IMR-90 (cell line): Measurements from ENCODE around the gene MRPS5. TPM values are rescaled to one million over a fixed set of nuclear protein-coding genes. Genes with fewer than 3 reads are reported as not detected.

Experiments used
- ATAC-seq: fragments of 200-7000 bp; cut with Tn5 transposase; 2 replicates; pipeline ENCODE4 v1.9.1; 2020; ENCODE audit warnings: low read depth, mild to moderate bottlenecking, moderate library complexity
- BruUV-seq: library from RNA; stranded (reverse); fragments of 400-500 nt; replicated peaks from 2 replicates; lab custom pipeline; 2021; lab: Mats Ljungman, UMichigan
- CTCF ChIA-PET: fragments of 300-600 bp; formaldehyde crosslinking; extraction: SDS; loops from one replicate; lab custom pipeline; 2021; ENCODE audit warnings: antibody characterized with exemption; lab: Yijun Ruan, JAX
- POLR2A ChIA-PET: fragments of 300-600 bp; sonication (Branson Sonifier 250); formaldehyde crosslinking; loops from one replicate; lab custom pipeline; 2022; ENCODE audit warnings: antibody characterized with exemption; ENCODE audit not compliant: unreplicated experiment; lab: Charles Lee
- DNase-seq: peaks from one replicate; pipeline ENCODE4 v3.0.0; 2013
- H2AFZ ChIP-seq: replicated peaks from 2 replicates; pipeline ENCODE3; 2013; ENCODE audit warnings: low read length, mild to moderate bottlenecking; ENCODE audit not compliant: poor library complexity
- H2AK5ac ChIP-seq: 2 replicates; pipeline ENCODE4 v1.6.1; 2013; ENCODE audit warnings: low read depth, low read length, inconsistent platforms
- H2AK9ac ChIP-seq: replicated peaks from 2 replicates; pipeline ENCODE3; 2013; ENCODE audit warnings: mild to moderate bottlenecking, low read depth, low read length, moderate library complexity; ENCODE audit not compliant: poor library complexity
- H2BK120ac ChIP-seq: 2 replicates; pipeline ENCODE4 v1.6.1; 2013; ENCODE audit warnings: low read depth, low read length, inconsistent platforms
- H2BK15ac ChIP-seq: 3 replicates; pipeline ENCODE4 v1.6.1; 2013; ENCODE audit warnings: low read depth, low read length, inconsistent platforms
- H2BK20ac ChIP-seq: 2 replicates; pipeline ENCODE4 v1.6.1; 2013; ENCODE audit warnings: low read depth, mild to moderate bottlenecking, inconsistent platforms, low read length, moderate library complexity
- H2BK5ac ChIP-seq: 2 replicates; pipeline ENCODE4 v1.6.1; 2013; ENCODE audit warnings: mild to moderate bottlenecking, low read depth, low read length, inconsistent platforms; ENCODE audit not compliant: poor library complexity, severe bottlenecking
- H3K14ac ChIP-seq: replicated peaks from 2 replicates; pipeline ENCODE4 v1.6.1; 2013; ENCODE audit warnings: low read depth, low read length, inconsistent platforms
- H3K18ac ChIP-seq: 2 replicates; pipeline ENCODE4 v1.6.1; 2013; ENCODE audit warnings: low read depth, low read length, control low read depth
- H3K23ac ChIP-seq: 2 replicates; pipeline ENCODE4 v1.6.1; 2013; ENCODE audit warnings: low read depth, low read length, inconsistent platforms
- H3K27ac ChIP-seq: 2 replicates; pipeline ENCODE4 v1.5.1; 2013; ENCODE audit warnings: mild to moderate bottlenecking, control low read depth, low read length; ENCODE audit not compliant: insufficient read depth
- H3K27me3 ChIP-seq: 2 replicates; pipeline ENCODE4 v1.6.1; 2013; ENCODE audit warnings: low read length; ENCODE audit not compliant: control insufficient read depth, insufficient read depth
- H3K36me3 ChIP-seq: 2 replicates; pipeline ENCODE4 v1.6.1; 2013; ENCODE audit warnings: low read length, mixed read lengths; ENCODE audit not compliant: control insufficient read depth, insufficient read depth
- H3K4ac ChIP-seq: 2 replicates; pipeline ENCODE4 v1.6.1; 2013; ENCODE audit warnings: low read depth, low read length, inconsistent platforms
- H3K4me1 ChIP-seq: 2 replicates; pipeline ENCODE4 v1.6.1; 2013; ENCODE audit warnings: low read length, mixed read lengths; ENCODE audit not compliant: control insufficient read depth, insufficient read depth
- H3K4me2 ChIP-seq: 2 replicates; pipeline ENCODE4 v1.6.1; 2013; ENCODE audit warnings: low read depth, mild to moderate bottlenecking, control low read depth, low read length, moderate library complexity
- H3K4me3 ChIP-seq: 2 replicates; pipeline ENCODE4 v1.5.1; 2013; ENCODE audit warnings: low read depth, mild to moderate bottlenecking, control low read depth, low read length, moderate library complexity; ENCODE audit not compliant: insufficient read depth
- H3K56ac ChIP-seq: 2 replicates; pipeline ENCODE4 v1.6.1; 2013; ENCODE audit warnings: low read length, inconsistent platforms; ENCODE audit not compliant: insufficient read depth; ENCODE audit errors: extremely low read depth
- H3K79me1 ChIP-seq, 2 experiments: 2 replicates each; pipeline ENCODE4 v1.6.1; 2013; ENCODE audit warnings: low read length in 2 of 2, inconsistent platforms in 1 of 2, low read depth in 1 of 2
- H3K9ac ChIP-seq: 2 replicates; pipeline ENCODE4 v1.6.1; 2013; ENCODE audit warnings: low read depth, low read length, control low read depth
- H3K9me1 ChIP-seq: 2 replicates; pipeline ENCODE4 v1.6.1; 2013; ENCODE audit warnings: low read length, inconsistent platforms; ENCODE audit not compliant: insufficient read depth
- H3K9me3 ChIP-seq: 2 replicates; pipeline ENCODE4 v1.6.1; 2013; ENCODE audit warnings: low read length; ENCODE audit not compliant: control insufficient read depth, insufficient read depth
- H4K20me1 ChIP-seq: 2 replicates; pipeline ENCODE4 v1.6.1; 2013; ENCODE audit warnings: low read length, inconsistent platforms; ENCODE audit not compliant: insufficient read depth
- H4K5ac ChIP-seq: 2 replicates; pipeline ENCODE4 v1.6.1; 2013; ENCODE audit warnings: mild to moderate bottlenecking, low read depth, low read length, control low read depth
- H4K8ac ChIP-seq, 2 experiments: 2 replicates each; pipeline ENCODE4 v1.6.1; 2013; ENCODE audit warnings: low read depth in 2 of 2, low read length in 2 of 2, control low read depth in 1 of 2, inconsistent platforms in 1 of 2
- H4K91ac ChIP-seq: 2 replicates; pipeline ENCODE4 v1.6.1; 2013; ENCODE audit warnings: low read depth, low read length, inconsistent platforms; ENCODE audit not compliant: insufficient read depth
- CEBPB ChIP-seq: IDR thresholded peaks from 2 replicates; pipeline ENCODE4 v1.6.1; 2012; ENCODE audit warnings: low read depth, low read length, improper control_type of control experiment
- FOS ChIP-seq: fragments of 150-350 bp; IDR thresholded peaks from 2 replicates; pipeline ENCODE4 v1.6.1; 2016; ENCODE audit warnings: low read depth, low read length
- MAFK ChIP-seq: IDR thresholded peaks from 2 replicates; pipeline ENCODE4 v1.6.1; 2012; ENCODE audit warnings: low read depth, low read length, improper control_type of control experiment
- MAZ ChIP-seq: IDR thresholded peaks from 2 replicates; pipeline ENCODE4 v1.6.1; 2012; ENCODE audit warnings: low read depth, mild to moderate bottlenecking, low read length, improper control_type of control experiment, moderate library complexity, borderline replicate concordance
- NFE2L2 ChIP-seq: fragments of 150-350 bp; IDR thresholded peaks from 2 replicates; pipeline ENCODE4 v1.6.1; 2016; ENCODE audit warnings: low read depth, mild to moderate bottlenecking, low read length
- POLR2A ChIP-seq: IDR thresholded peaks from 2 replicates; pipeline ENCODE4 v1.6.1; 2012; ENCODE audit warnings: mild to moderate bottlenecking, low read depth, low read length
- RAD21 ChIP-seq: IDR thresholded peaks from 2 replicates; pipeline ENCODE4 v1.6.1; 2012; ENCODE audit warnings: low read length, improper control_type of control experiment
- RCOR1 ChIP-seq: IDR thresholded peaks from 2 replicates; pipeline ENCODE4 v1.6.1; 2012; ENCODE audit warnings: mild to moderate bottlenecking, low read length, improper control_type of control experiment; ENCODE audit not compliant: insufficient replicate concordance
- SMC3 ChIP-seq: fragments of 150-350 bp; IDR thresholded peaks from 2 replicates; pipeline ENCODE4 v1.6.1; 2016; ENCODE audit warnings: low read depth, mild to moderate bottlenecking, antibody characterized with exemption, low read length, moderate library complexity
- USF2 ChIP-seq: fragments of 150-350 bp; IDR thresholded peaks from 2 replicates; pipeline ENCODE4 v1.6.1; 2017; ENCODE audit warnings: mild to moderate bottlenecking, antibody characterized with exemption, low read length, low read depth
- WGBS, 2 experiments: methylation state at CpG; one replicate each; pipeline versions ENCODE4 v1.1.5 to v1.1.7; 2013; ENCODE audit warnings: missing lambda C conversion rate in 2 of 2; ENCODE audit not compliant: insufficient read length in 1 of 2; ENCODE audit errors: extremely low coverage in 2 of 2; 5-methylcytosine and 5-hydroxymethylcytosine counted together
- dilution Hi-C: fragments of 300-500 bp; cut with HindIII; formaldehyde crosslinking; loops from one replicate; pipeline ENCODE4 v1.14.3; 2018; ENCODE audit warnings: low sequenced_read_pairs; ENCODE audit not compliant: unreplicated experiment
- in situ Hi-C: fragments of 300-500 bp; cut with MboI; formaldehyde crosslinking; loops from 3 replicates; pipeline ENCODE4 v1.14.3; 2019; ENCODE audit warnings: low sequenced_read_pairs, inconsistent platforms, mixed read lengths
- intact Hi-C: fragments of 100-400 bp; cut with micrococcal nuclease; formaldehyde crosslinking; loops from 2 replicates; pipeline ENCODE4 v1.10.0; 2022
- polyA plus RNA-seq, 3 experiments: library from polyadenylated mRNA; depleted of rRNA; stranded (reverse); fragments of >200 nt; gene quantifications; 2 replicates each; pipeline ENCODE4 v1.2.3, GENCODE V29; 2012; ENCODE audit warnings: low replicate concordance in 1 of 3
- total RNA-seq: library from RNA; depleted of rRNA; stranded (reverse); fragments of >200 nt; gene quantifications from 2 replicates; pipeline ENCODE4 v1.2.3, GENCODE V29; 2012

The MRPS5 gene
- total and polyA plus RNA-seq, 2 of the 4 experiments (the other 2 are of a cell fraction), result 27.6 to 44.1 TPM

GRCh38 chr2:95056044-95056443 lies 65.6 kb downstream of the MRPS5 start (continued):
- no peak for TF ChIP-seq MAZ
- TF ChIP-seq SMC3, result no peak
- TF ChIP-seq NFE2L2, result no peak
- TF ChIP-seq POLR2A, result no peak
- TF ChIP-seq FOS, result no peak
- no peak for TF ChIP-seq RCOR1

GRCh38 chr2:95055262-95055661 lies 66.3 kb downstream of the MRPS5 start:
- Histone ChIP-seq H2BK120ac (no peak overlapping the region), H4K5ac (no peak overlapping the region), H2BK20ac (no peak overlapping the region), H3K9me1 (no peaks in the 10 kb centered on the region), H3K27ac (no peak overlapping the region), H3K36me3 (no peaks in the 10 kb centered on the region), H2BK15ac (no peak overlapping the region), H3K56ac (no peak overlapping the region), H3K4me2 (no peak overlapping the region), H3K9ac (no peak overlapping the region), H3K4me3 (no peak overlapping the region), H3K23ac (no peak overlapping the region), H3K4ac (no peak overlapping the region), H3K79me1 (no peaks in the 10 kb centered on the region), H3K9me3 (no peaks in the 10 kb centered on the region), H2AK5ac (no peak overlapping the region), H3K14ac (no peak overlapping the region), H3K4me1 (peaks cover 7% of the 10 kb centered on the region; the same call in 1 of the 2 replicates), H3K27me3 (peaks cover 42% of the 10 kb centered on the region; the same call in 1 of the 2 replicates), H3K18ac (no peak overlapping the region), H2BK5ac (no peak overlapping the region), H4K91ac (no peak overlapping the region), H4K8ac (no peak overlapping the region), H4K20me1 (no peaks in the 10 kb centered on the region), H2AK9ac (no peak overlapping the region), H2AFZ (no peak overlapping the region)
- ChIA-PET CTCF (no interaction called here), POLR2A (no interaction called here)
- no TSS peak for BruUV-seq
- in situ Hi-C loops, result no loop called here
- no CpG with 5 or more reads among the region's 3 CpGs for WGBS, 2 experiments
- dilution Hi-C loops, result no loop called here
- intact Hi-C loops, result loop anchor here (2.0 kb wide), 1 partner anchor 72 kb away; no protein-coding TSS in a partner anchor
- no peak for TF ChIP-seq MAFK
- TF ChIP-seq USF2, result no peak
- TF ChIP-seq CEBPB, result no peak
- TF ChIP-seq RAD21, result no peak
- no peak for TF ChIP-seq SMC3
- no peak for DNase-seq
- no peak for ATAC-seq
